HG03175 (cell line): ENCODE data around the gene BNIP1.

Experiments used
- ATAC-seq: cut with Tn5 transposase; IDR thresholded peaks from one replicate; pipeline ENCODE4 v1.9.1; 2021; ENCODE audit warnings: mild to moderate bottlenecking, moderate library complexity; ENCODE audit not compliant: unreplicated experiment

BNIP1 gene

GRCh38 chr5:173165177-173166016 lies 21.1 kb downstream of the BNIP1 start:
- no peak for ATAC-seq

- no peak for ATAC-seq
Measured at GRCh38 chr5:173172166-173172565, 27.8 kb downstream of the BNIP1 start.

DNA sequence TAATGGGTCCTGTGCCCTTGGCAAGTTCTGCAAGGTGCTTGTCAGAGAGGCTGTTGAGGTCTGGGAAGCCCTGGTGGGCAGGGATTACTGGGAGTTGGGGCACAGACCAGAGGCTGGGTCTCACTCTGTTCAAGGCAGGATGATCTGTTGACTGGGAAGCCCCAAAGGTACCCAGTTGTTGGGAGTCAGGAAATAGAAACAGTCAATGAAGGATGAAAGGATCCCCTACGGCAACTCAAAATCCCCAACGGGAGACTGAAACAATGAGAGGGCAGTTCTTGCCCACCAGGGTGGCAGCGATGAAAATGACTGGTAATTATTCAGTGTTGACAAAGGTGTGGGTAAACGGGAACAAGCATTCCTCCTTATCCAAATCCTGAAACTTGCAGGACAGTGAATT lies 31.2 kb downstream of the BNIP1 start:
- no peak for ATAC-seq

GRCh38 chr5:173178369-173178910 lies 34.1 kb downstream of the BNIP1 start:
- no peak for ATAC-seq

- ATAC-seq: no peak
Measured at GRCh38 chr5:173180331-173180730, 36.0 kb downstream of the BNIP1 start.

GRCh38 chr5:173187054-173187743 lies 42.9 kb downstream of the BNIP1 start:
- no peak for ATAC-seq

DNA sequence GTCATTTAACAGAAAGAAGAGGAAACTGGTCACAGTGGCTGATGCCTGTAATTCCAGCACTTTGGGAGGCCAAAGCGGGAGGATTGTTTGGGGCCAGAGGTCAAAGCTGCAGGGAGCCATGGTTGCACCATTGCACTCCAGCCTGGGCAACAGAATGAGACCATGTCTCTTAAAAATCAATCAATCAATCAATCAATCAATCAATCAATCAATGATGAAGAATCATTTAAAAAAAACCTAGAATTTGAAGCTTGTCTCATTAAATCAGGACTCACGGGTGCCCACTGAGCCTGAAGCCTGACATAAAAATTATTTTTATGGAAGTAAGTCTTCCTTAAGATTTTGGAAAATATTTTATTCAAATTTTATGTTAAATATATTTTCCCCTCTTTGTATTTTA lies 43.9 kb downstream of the BNIP1 start:
- no peak for ATAC-seq

- no peak for ATAC-seq
Measured at GRCh38 chr5:173191015-173191414, 46.7 kb downstream of the BNIP1 start.

DNA sequence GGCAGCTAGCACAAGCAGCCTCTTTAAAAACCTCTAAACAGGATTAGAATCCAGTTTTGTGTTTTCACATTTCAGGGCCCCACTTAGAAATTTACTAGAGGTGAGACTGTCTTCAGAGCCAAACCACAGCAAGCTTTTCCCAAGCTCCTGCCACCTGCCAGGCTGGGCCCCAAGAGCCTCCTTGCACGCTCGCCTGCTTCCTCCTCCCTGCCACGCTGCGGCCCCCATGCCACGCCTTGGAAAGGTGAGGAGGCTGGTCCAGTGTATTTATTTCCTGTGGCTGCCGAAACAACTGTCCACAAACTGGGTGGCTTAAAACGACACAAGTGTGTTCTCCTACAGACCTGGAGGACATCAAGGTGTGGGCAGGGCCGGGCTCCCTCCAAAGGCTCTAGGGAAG lies 47.2 kb downstream of the BNIP1 start:
- no peak for ATAC-seq

DNA sequence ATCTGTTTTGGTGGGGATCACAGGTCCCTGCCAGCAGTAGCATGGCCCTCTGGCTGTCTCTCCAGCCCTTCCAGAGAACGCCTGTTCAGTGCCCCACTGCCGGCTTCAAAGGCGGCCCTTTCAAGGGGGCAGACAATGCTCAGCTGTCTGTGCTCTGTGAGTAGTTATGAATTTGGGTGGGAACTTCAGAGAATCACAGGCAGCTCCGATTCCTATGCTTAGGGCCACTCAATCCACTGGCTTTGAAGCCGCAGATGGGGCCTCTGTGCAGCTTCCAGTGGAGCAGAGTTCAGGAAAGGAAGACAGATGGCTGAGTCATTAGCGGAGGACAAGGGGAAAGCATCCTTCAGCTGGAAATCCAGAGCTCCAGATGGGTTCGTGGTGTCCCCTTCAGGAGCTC lies 48.2 kb downstream of the BNIP1 start:
- no peak for ATAC-seq

DNA sequence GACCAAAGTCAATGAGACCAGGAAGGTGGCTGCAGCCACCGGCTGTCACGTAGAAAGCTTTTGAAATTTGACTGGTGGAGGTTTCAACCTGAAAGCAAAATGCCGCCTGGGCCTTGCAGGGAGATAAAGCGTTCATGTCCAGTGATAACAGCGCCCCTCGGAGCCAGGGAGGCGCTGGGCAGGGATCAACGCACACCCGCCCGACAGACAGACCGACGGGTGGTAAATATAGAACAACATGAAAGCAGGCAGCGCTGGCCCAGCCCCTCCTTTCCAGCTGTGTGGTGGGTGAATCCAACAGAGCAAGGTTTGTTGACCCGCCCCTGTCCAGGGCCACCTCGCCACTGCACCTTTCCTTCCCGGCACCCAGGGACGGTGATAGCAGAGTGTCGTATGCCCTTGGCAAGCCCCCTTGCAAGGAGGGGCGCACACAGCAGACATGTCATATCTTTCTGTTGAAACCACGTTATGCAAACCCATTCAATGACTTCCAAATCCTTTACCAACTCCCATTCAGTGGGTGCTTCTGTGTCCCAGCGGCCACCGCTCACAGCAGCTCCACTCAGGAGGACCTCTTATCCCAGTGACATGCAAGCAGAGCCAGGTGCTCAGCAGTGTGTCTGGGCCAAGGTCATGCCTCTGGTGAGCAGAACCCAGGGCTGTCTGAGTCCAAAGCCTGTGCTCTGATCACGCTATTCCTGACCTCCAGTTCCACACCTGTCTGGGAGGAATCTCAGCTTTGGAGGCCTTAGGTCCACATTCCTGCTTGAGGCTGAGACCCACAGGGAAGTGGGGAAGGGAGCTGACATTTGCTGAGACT lies 52.0 kb downstream of the BNIP1 start:
- ATAC-seq: no peak

- no peak for ATAC-seq
Measured at GRCh38 chr5:173197375-173197891, 53.1 kb downstream of the BNIP1 start.

DNA sequence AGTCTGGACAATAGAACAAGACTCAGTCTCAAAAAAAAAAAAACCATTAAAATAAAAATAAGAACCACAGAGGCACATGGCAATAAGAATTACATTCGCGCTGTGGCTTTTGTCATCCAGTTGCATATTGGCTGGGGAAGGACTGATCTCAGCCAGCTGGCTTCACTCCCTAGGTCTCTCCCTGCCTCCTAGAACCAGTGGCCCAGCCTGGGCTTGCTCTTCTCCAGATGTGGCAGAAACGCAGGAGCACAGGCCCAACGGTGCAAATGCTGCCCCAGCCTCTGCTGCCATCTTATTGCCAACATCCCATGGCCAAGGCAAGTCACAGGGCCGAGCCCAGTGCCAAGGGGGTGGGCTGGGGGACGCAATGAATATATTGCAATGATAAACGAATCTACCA lies 53.7 kb downstream of the BNIP1 start:
- no peak for ATAC-seq

- no peak for ATAC-seq
Measured at GRCh38 chr5:173200356-173200755, 56.0 kb downstream of the BNIP1 start.

- no peak for ATAC-seq
Measured at GRCh38 chr5:173201636-173202265, 57.4 kb downstream of the BNIP1 start.

DNA sequence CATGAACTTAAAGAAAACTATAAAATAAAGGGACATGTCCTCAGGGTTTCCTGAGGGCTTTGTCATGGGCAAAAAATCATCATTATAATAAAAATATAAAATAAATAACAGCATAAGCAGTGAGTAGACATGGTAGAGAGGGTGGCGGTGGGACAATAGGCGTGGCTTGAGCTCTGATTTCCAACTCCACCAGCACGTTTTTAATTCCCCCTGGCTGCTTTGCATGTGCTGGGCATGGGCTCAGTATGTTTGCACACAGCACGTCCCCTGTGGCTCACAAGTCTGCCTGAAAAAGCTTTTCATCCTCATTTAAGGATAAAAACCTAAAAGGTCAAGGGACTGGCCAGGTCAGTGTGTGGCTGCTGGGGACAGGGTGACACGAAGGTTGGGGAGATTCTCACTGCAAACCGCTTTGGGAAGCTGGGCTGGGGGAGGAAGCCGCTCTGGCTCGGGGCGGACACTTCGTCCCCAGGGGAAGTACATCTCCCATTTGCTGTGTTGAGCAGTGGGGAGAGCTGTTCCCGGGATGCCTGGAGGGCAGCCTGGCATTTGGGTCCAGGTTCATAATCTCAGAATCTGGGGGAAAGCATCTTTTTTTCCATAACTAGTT lies 58.0 kb downstream of the BNIP1 start:
- no peak for ATAC-seq

DNA sequence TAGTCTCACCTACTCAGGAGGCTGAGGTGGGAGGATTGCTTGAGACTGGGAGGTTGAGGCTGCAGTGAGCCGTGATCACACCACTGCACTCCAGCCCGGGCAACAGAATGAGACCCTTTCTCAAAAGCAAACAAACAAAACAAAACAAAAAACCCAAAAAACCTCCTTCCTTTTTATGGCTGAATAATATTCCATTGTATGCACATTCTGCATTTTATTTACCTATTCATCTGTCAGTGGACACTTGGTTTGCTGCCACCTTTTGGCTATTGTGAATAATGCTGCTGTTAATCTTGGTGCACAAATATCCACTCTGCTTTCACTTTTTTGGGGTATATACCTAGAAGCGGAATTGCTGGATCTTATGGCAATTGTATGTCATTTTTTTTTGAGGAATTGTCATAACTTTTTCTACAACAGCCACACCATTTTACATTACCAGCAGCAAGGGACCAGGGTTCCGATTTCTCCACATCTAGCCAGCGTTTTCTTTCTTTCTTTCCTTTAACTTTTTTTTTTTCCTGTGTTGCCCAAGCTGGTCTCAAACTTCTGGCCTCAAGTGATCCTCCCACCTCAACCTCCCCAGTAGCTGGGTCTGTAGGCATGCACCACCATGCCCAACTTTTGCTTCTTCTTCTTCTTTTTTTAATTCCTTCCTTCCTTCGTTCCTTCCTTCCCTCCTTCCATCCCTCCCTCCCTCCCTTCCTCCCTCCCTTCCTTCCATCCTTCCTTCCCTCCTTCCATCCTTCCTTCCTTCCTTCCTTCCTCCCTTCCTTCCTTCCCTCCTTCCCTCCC lies 60.1 kb downstream of the BNIP1 start:
- no peak for ATAC-seq

- ATAC-seq: no peak
Measured at GRCh38 chr5:173205916-173206315, 61.6 kb downstream of the BNIP1 start.

GRCh38 chr5:173208296-173208695 lies 64.0 kb downstream of the BNIP1 start:
- ATAC-seq: no peak
